Endothelial cell of umbilical vein (primary cell): ENCODE data around the gene STK38. TPM values are rescaled to one million over a fixed set of nuclear protein-coding genes. Genes with fewer than 3 reads are reported as not detected.

Source experiments
- BruUV-seq: library from RNA; stranded (reverse); fragments of 400-500 nt; replicated peaks from 2 replicates; lab custom pipeline; 2021; lab: Mats Ljungman, UMichigan
- CTCF ChIA-PET: fragments of 300-600, 350-600 bp; sonication (Branson Sonifier 250); formaldehyde crosslinking; loops from one replicate; lab custom pipeline; 2021; ENCODE audit warnings: antibody characterized with exemption, inconsistent platforms; lab: Charles Lee
- POLR2A ChIA-PET: fragments of 300-600, 350-600 bp; sonication (Branson Sonifier 250); formaldehyde crosslinking; loops from one replicate; lab custom pipeline; 2021; ENCODE audit warnings: antibody characterized with exemption, inconsistent platforms; lab: Charles Lee
- DNase-seq: peaks from one replicate; pipeline ENCODE4 v3.0.0-alpha.2; 2011; ENCODE audit warnings: low read depth, low spot score
- FAIRE-seq: peaks from 2 replicates; lab custom pipeline; 2011; peaks lifted over from hg19 to GRCh38; lab: Jason Lieb, UNC
- H2AFZ ChIP-seq: 2 replicates; pipeline ENCODE4 v1.6.0; 2012; ENCODE audit warnings: low read depth, low read length, control low read depth, inconsistent platforms
- H3K27ac ChIP-seq: 2 replicates; pipeline ENCODE4 v1.5.1; 2011; ENCODE audit warnings: low read depth, mild to moderate bottlenecking, control low read depth, low read length, moderate library complexity; ENCODE audit not compliant: insufficient read depth
- H3K27me3 ChIP-seq, 2 experiments: 2 replicates each; pipeline versions ENCODE4 v1.6.0 to v1.6.1; 2011; ENCODE audit warnings: low read length in 2 of 2, mixed read lengths in 1 of 2; ENCODE audit not compliant: control insufficient read depth in 2 of 2, insufficient read depth in 2 of 2
- H3K36me3 ChIP-seq, 2 experiments: 2 replicates in 1 of 2; 3 replicates in 1 of 2; pipeline ENCODE4 v1.5.1; 2011; ENCODE audit warnings: low read length in 2 of 2, mild to moderate bottlenecking in 1 of 2, moderate library complexity in 1 of 2; ENCODE audit not compliant: control insufficient read depth in 2 of 2, insufficient read depth in 2 of 2; ENCODE audit errors: extremely low read depth in 1 of 2
- H3K4me1 ChIP-seq: 3 replicates; pipeline ENCODE4 v1.5.1; 2011; ENCODE audit warnings: mild to moderate bottlenecking, low read length; ENCODE audit not compliant: control insufficient read depth, insufficient read depth; ENCODE audit errors: extremely low read depth
- H3K4me2 ChIP-seq: 2 replicates; pipeline ENCODE4 v1.6.1; 2011; ENCODE audit warnings: low read length, control low read depth, mixed read lengths; ENCODE audit not compliant: insufficient read depth
- H3K4me3 ChIP-seq, 3 experiments: fragments of 200-600 bp in 1 of 3; sonication (generic), shearing (Covaris generic) in 1 of 3; replicated peaks in 1 of 3; 2 replicates each; pipeline ENCODE4 v1.5.1; 2011 to 2016; ENCODE audit warnings: control low read depth in 3 of 3, low read length in 3 of 3, mild to moderate bottlenecking in 2 of 3, inconsistent platforms in 1 of 3, low read depth in 1 of 3, moderate library complexity in 1 of 3; ENCODE audit not compliant: insufficient read depth in 1 of 3
- H3K79me2 ChIP-seq: 2 replicates; pipeline ENCODE4 v1.6.0; 2012; ENCODE audit warnings: low read length, inconsistent platforms; ENCODE audit not compliant: control insufficient read depth, insufficient read depth
- H3K9ac ChIP-seq: replicated peaks from 2 replicates; pipeline ENCODE3; 2011; ENCODE audit warnings: low read length, control low read depth; ENCODE audit not compliant: insufficient read depth; ENCODE audit errors: extremely low read depth
- H3K9me1 ChIP-seq: replicated peaks from 3 replicates; pipeline ENCODE4 v1.6.0; 2011; ENCODE audit warnings: mild to moderate bottlenecking, low read length; ENCODE audit not compliant: control insufficient read depth, insufficient read depth; ENCODE audit errors: extremely low read depth
- H3K9me3 ChIP-seq: replicated peaks from 2 replicates; pipeline ENCODE4 v1.5.1; 2012; ENCODE audit warnings: low read length, inconsistent platforms; ENCODE audit not compliant: control insufficient read depth, insufficient read depth
- H4K20me1 ChIP-seq: replicated peaks from 2 replicates; pipeline ENCODE3; 2011; ENCODE audit warnings: mild to moderate bottlenecking, low read length; ENCODE audit not compliant: control insufficient read depth, insufficient read depth; ENCODE audit errors: extremely low read depth
- CTCF ChIP-seq, 2 donors: IDR thresholded peaks; 1 replicate in 1 of 2; 2 replicates in 1 of 2; pipeline ENCODE4 v1.5.1; 2011; ENCODE audit warnings: low read length in 2 of 2, mild to moderate bottlenecking in 2 of 2, moderate library complexity in 2 of 2, control low read depth in 1 of 2, inconsistent platforms in 1 of 2, low read depth in 1 of 2; ENCODE audit not compliant: insufficient read depth in 1 of 2; ENCODE audit errors: extremely low read depth in 1 of 2
- EZH2 ChIP-seq: IDR thresholded peaks from 2 replicates; pipeline ENCODE4 v1.6.1; 2012; ENCODE audit warnings: borderline replicate concordance, low read depth, mild to moderate bottlenecking, moderate library complexity, low read length, inconsistent platforms; ENCODE audit not compliant: severe bottlenecking
- FOS ChIP-seq: IDR thresholded peaks from 2 replicates; pipeline ENCODE4 v1.6.1; 2011; ENCODE audit warnings: mild to moderate bottlenecking, low read length, moderate library complexity, borderline replicate concordance; ENCODE audit not compliant: insufficient read depth
- GATA2 ChIP-seq: IDR thresholded peaks from 2 replicates; pipeline ENCODE4 v1.7.0; 2011; ENCODE audit warnings: low read depth, mild to moderate bottlenecking, moderate library complexity, mixed read lengths, low read length; ENCODE audit not compliant: insufficient read length, insufficient read depth
- JUN ChIP-seq: IDR thresholded peaks from 2 replicates; pipeline ENCODE4 v1.6.1; 2011; ENCODE audit warnings: borderline replicate concordance, low read depth; ENCODE audit not compliant: insufficient read length, insufficient read depth
- MAX ChIP-seq: IDR thresholded peaks from 2 replicates; pipeline ENCODE4 v1.6.1; 2011; ENCODE audit not compliant: insufficient read depth, insufficient read length
- MYC ChIP-seq: IDR thresholded peaks from one replicate; pipeline ENCODE4 v1.6.1; 2011; ENCODE audit warnings: mild to moderate bottlenecking, low read depth, low read length
- POLR2A ChIP-seq: IDR thresholded peaks from 2 replicates; pipeline ENCODE4 v1.6.1; 2012; ENCODE audit warnings: low read depth, mild to moderate bottlenecking, control low read depth, low read length
- POLR2AphosphoS5 ChIP-seq: IDR thresholded peaks from 2 replicates; pipeline ENCODE4 v1.6.1; 2012; ENCODE audit warnings: low read depth, mild to moderate bottlenecking, control low read depth, low read length, moderate library complexity; ENCODE audit not compliant: insufficient read depth
- dilution Hi-C: fragments of 300-500 bp; cut with MboI; formaldehyde crosslinking; loops from one replicate; pipeline ENCODE4 v1.15.0; 2019; ENCODE audit warnings: low sequenced_read_pairs; ENCODE audit not compliant: extremely low pct_ligation_motif_present
- intact Hi-C: fragments of 100-400 bp; cut with micrococcal nuclease; formaldehyde crosslinking; loops from one replicate; pipeline ENCODE4 v1.10.0; 2022
- polyA plus RNA-seq, 4 experiments: library from polyadenylated mRNA; depleted of rRNA in 3 of 4; stranded (reverse) in 3 of 4; unstranded in 1 of 4; fragments of >200 nt; gene quantifications; 2 replicates each; pipeline versions ENCODE4 v1.2.1 to v1.2.3, GENCODE V29; 2011 to 2012; ENCODE audit warnings: missing spikeins in 1 of 4
- small RNA-seq: library from RNA; depleted of rRNA; stranded (forward); fragments of <200 nt; gene quantifications from one replicate; pipeline ENCODE3, GENCODE V24; 2012; ENCODE audit warnings: low replicate concordance, low read depth; ENCODE audit not compliant: insufficient read depth, insufficient read length
- total RNA-seq: library from RNA; stranded (reverse); gene quantifications from 2 replicates; pipeline ENCODE4 v1.2.3, GENCODE V29; 2021

Gene STK38
- total and polyA plus RNA-seq, 2 donors (not counting 3 experiments of a cell fraction or from before 2014, with no cell fraction given) = 10.1 to 30.3 TPM

- H3K9me1 ChIP-seq = no peaks in the 10 kb centered on the region
- no peaks in the 10 kb centered on the region for H3K9me3 ChIP-seq
- H3K4me2 ChIP-seq = peak overlapping the region; percentile 98
- POLR2A ChIA-PET = no interaction called here
- peak overlapping the region; percentile 95 for H3K27ac ChIP-seq
- FAIRE-seq (peak; percentile 21), DNase-seq (peak; percentile 75)
- H3K27me3 ChIP-seq = no peaks in the 10 kb centered on the region
- intact Hi-C loops (loop anchor here (5.0 kb wide), 2 partner anchors 148 to 798 kb away; partner anchors contain the start of gene SRSF3), dilution Hi-C loops (no loop called here)
- peak overlapping the region; percentile 91 for H3K9ac ChIP-seq
- peaks cover 5% of the 10 kb centered on the region for H4K20me1 ChIP-seq
- no peak overlapping the region for H2AFZ ChIP-seq
- peaks cover 36% of the 10 kb centered on the region for H3K4me1 ChIP-seq
- H3K36me3 ChIP-seq = peaks cover 0 to 3% of the 10 kb centered on the region in 2 experiments
- CTCF ChIA-PET = interaction anchor here (1.7 to 2.2 kb wide), 2 partner anchors 12 to 21 kb away, joined by 4 to 18 read pairs; no protein-coding TSS in a partner anchor
- TF ChIP-seq POLR2A = no peak
- TF ChIP-seq GATA2 = no peak
- TF ChIP-seq MAX = no peak
- no peak for TF ChIP-seq JUN
- TF ChIP-seq FOS = no peak
- TF ChIP-seq POLR2AphosphoS5 = no peak
- no peak for TF ChIP-seq MYC
- TF ChIP-seq EZH2 = no peak
- TF ChIP-seq CTCF (IDR thresholded peaks at IDR 0.05; ENCODE audit: extremely low read depth in 1 of 2, insufficient read depth in 1 of 2, low read depth in 1 of 2, low read length in 2 of 2) = no peak
- H3K79me2 ChIP-seq = peaks cover 55% of the 10 kb centered on the region
- BruUV-seq = no TSS peak
- peak overlapping the region in 1 of 3 experiments; percentile 91 for H3K4me3 ChIP-seq
These were observed 102.8 kb downstream of the STK38 start for GRCh38 chr6:36444470-36444869.

Small RNA genes within 50 kb of the gene (small RNA-seq; reads per million reads assigned to genes)
- gene RN7SL502P = not detected

Other genes with a start within 250 kb of the STK38 start
- gene BNIP5, start 210.6 kb downstream of the STK38 start, total RNA-seq = not detected in 2 replicates
- not detected in 2 replicates for gene BNIP5, start 210.6 kb downstream of the STK38 start, polyA plus RNA-seq
- gene ETV7, start 159.8 kb downstream of the STK38 start, total RNA-seq = 0.21 and 0.58 TPM in 2 replicates
- 0.23 and 0.65 TPM in 2 replicates for gene ETV7, start 159.8 kb downstream of the STK38 start, polyA plus RNA-seq
- not detected in 2 replicates for gene PXT1, start 104.6 kb downstream of the STK38 start, total RNA-seq
- gene PXT1, start 104.6 kb downstream of the STK38 start, polyA plus RNA-seq = not detected in 2 replicates
- 47.2 and 49.2 TPM in 2 replicates for gene KCTD20, start 104.5 kb downstream of the STK38 start, total RNA-seq
- gene KCTD20, start 104.5 kb downstream of the STK38 start, polyA plus RNA-seq = 20.6 and 26.2 TPM in 2 replicates
- 393 and 422 TPM in 2 replicates for gene SRSF3, start 46.9 kb upstream of the STK38 start, total RNA-seq
- 308 and 317 TPM in 2 replicates for gene SRSF3, start 46.9 kb upstream of the STK38 start, polyA plus RNA-seq
- gene CDKN1A, start 131.2 kb upstream of the STK38 start, total RNA-seq = 170 and 199 TPM in 2 replicates
- 238 and 282 TPM in 2 replicates for gene CDKN1A, start 131.2 kb upstream of the STK38 start, polyA plus RNA-seq
- gene RAB44, start 150.3 kb upstream of the STK38 start, total RNA-seq = 0.11 TPM in 1 of 2 replicates, not detected in the other
- 0.03 TPM in 2 replicates for gene RAB44, start 150.3 kb upstream of the STK38 start, polyA plus RNA-seq